ENCODE data around the gene CRK. TPM values are rescaled to one million over a fixed set of nuclear protein-coding genes. Genes with fewer than 3 reads are reported as not detected.
"Not testable (repeated sequence)": the region's sequence is repeated elsewhere in the genome, so short reads cannot be mapped to it uniquely, and the experiment has no call there.

The CRK gene
- total RNA-seq, 2 donors from 2014 or later, result 48.3 to 76.0 TPM

GRCh38 chr17:1420163-1420562 is 35.9 kb downstream of the CRK start:
- DNase-seq (ENCODE audit: low spot score) (no peak), ATAC-seq (ENCODE audit: insufficient number of reproducible peaks, low FRiP score, low read depth) (no peak)
- peaks cover 13 to 23% of the 10 kb centered on the region in 2 donors for H3K4me1 ChIP-seq (ENCODE audit: control insufficient read depth in 1 of 2, low read depth in 2 of 2)
- H3K9me3 ChIP-seq, result no peaks in the 10 kb centered on the region
- H3K4me3 ChIP-seq, result no peak overlapping the region
- no peak for TF ChIP-seq CTCF (IDR thresholded peaks at IDR 0.05)
- H3K36me3 ChIP-seq, result peaks cover 11% of the 10 kb centered on the region
- no peak overlapping the region for H3K27ac ChIP-seq
- no peaks in the 10 kb centered on the region for H3K27me3 ChIP-seq (replicated peaks; ENCODE audit: insufficient read depth)

DNA sequence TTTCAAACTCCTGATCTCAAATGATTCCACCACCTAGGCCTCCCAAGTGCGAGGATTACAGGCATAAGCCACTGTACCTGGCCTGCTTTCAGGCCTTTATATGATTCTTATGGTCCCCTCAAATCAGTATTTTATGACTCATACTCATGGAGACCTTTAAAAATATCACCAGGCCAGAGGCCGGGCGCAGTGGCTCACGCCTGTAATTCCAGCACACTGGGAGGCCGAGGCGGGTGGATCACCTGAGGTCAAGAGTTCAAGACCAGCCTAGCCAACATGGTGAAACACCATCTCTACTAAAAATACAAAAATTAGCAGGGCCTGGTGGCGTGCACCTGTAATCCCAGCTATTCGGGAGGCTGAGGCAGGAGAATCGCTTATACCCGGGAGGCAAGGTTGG is 37.6 kb downstream of the CRK start:
- ATAC-seq (ENCODE audit: insufficient number of reproducible peaks, low FRiP score, low read depth); H3K27ac ChIP-seq; H3K4me3 ChIP-seq; H3K27me3 ChIP-seq (replicated peaks; ENCODE audit: insufficient read depth); H3K9me3 ChIP-seq; DNase-seq (ENCODE audit: low spot score): not testable (repeated sequence)
- H3K4me1 ChIP-seq (ENCODE audit: control insufficient read depth in 1 of 2, low read depth in 2 of 2), result peaks cover 11 to 26% of the 10 kb centered on the region in 2 donors
- peaks cover 11% of the 10 kb centered on the region for H3K36me3 ChIP-seq

GRCh38 chr17:1416414-1416813 is 39.6 kb downstream of the CRK start:
- no peak overlapping the region for H3K27ac ChIP-seq
- no peaks in the 10 kb centered on the region for H3K27me3 ChIP-seq (replicated peaks; ENCODE audit: insufficient read depth)
- peaks cover 6% of the 10 kb centered on the region for H3K36me3 ChIP-seq
- TF ChIP-seq CTCF (IDR thresholded peaks at IDR 0.05), result no peak
- ATAC-seq (ENCODE audit: insufficient number of reproducible peaks, low FRiP score, low read depth) (no peak), DNase-seq (ENCODE audit: low spot score) (no peak)
- H3K4me1 ChIP-seq (ENCODE audit: control insufficient read depth in 1 of 2, low read depth in 2 of 2), result peaks cover 8 to 22% of the 10 kb centered on the region in 2 donors
- no peaks in the 10 kb centered on the region for H3K9me3 ChIP-seq
- no peak overlapping the region for H3K4me3 ChIP-seq

DNA sequence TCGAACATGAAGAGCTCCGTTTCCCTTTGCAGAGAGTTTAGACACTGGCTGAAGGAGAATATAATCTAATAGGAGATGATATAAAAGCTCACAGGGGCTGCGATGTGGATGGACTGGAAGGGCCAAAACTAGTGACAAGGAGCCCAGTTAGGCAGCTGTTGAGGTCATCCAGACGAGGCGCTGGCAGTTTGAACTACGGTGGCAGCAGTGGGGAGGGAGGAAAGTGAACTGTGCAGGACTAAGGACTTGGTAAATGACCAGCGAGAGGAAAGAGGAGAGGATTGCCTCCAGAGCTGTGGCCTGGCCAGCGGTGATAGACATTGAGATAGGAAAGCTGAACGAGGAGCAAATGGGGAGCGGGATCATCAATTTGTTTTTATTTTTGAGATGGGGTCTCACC is 41.4 kb downstream of the CRK start:
- TF ChIP-seq CTCF (IDR thresholded peaks at IDR 0.05), result no peak
- no peaks in the 10 kb centered on the region for H3K9me3 ChIP-seq
- peaks cover 8 to 22% of the 10 kb centered on the region in 2 donors for H3K4me1 ChIP-seq (ENCODE audit: control insufficient read depth in 1 of 2, low read depth in 2 of 2)
- H3K4me3 ChIP-seq, result no peak overlapping the region
- no peaks in the 10 kb centered on the region for H3K27me3 ChIP-seq (replicated peaks; ENCODE audit: insufficient read depth)
- peaks cover 6% of the 10 kb centered on the region for H3K36me3 ChIP-seq
- ATAC-seq (ENCODE audit: insufficient number of reproducible peaks, low FRiP score, low read depth) (no peak), DNase-seq (ENCODE audit: low spot score) (no peak)
- no peak overlapping the region for H3K27ac ChIP-seq

- no peak for TF ChIP-seq CTCF (IDR thresholded peaks at IDR 0.05)
- Histone ChIP-seq H3K4me1 (ENCODE audit: control insufficient read depth in 1 of 2, low read depth in 2 of 2) (peaks cover 8 to 22% of the 10 kb centered on the region in 2 donors), H3K9me3 (no peaks in the 10 kb centered on the region), H3K36me3 (peaks cover 6% of the 10 kb centered on the region), H3K27me3 (replicated peaks; ENCODE audit: insufficient read depth) (no peaks in the 10 kb centered on the region), H3K27ac (no peak overlapping the region), H3K4me3 (no peak overlapping the region)
- no peak for DNase-seq (ENCODE audit: low spot score)
- no peak for ATAC-seq (ENCODE audit: insufficient number of reproducible peaks, low FRiP score, low read depth)
Observed at GRCh38 chr17:1414001-1414574, 41.9 kb downstream of the CRK start.

- H3K27me3 ChIP-seq (replicated peaks; ENCODE audit: insufficient read depth), result no peaks in the 10 kb centered on the region
- DNase-seq (ENCODE audit: low spot score) (peak; percentile 64), ATAC-seq (ENCODE audit: insufficient number of reproducible peaks, low FRiP score, low read depth) (peak; percentile 70)
- peak overlapping the region in 1 of 2 donors; percentile 34 for H3K27ac ChIP-seq
- peaks cover 8 to 22% of the 10 kb centered on the region in 2 donors for H3K4me1 ChIP-seq (ENCODE audit: control insufficient read depth in 1 of 2, low read depth in 2 of 2)
- no peak for TF ChIP-seq CTCF (IDR thresholded peaks at IDR 0.05)
- peak overlapping the region; percentile 5 for H3K4me3 ChIP-seq
- H3K36me3 ChIP-seq, result peaks cover 6% of the 10 kb centered on the region
- no peaks in the 10 kb centered on the region for H3K9me3 ChIP-seq
Observed at GRCh38 chr17:1413281-1413791, 42.7 kb downstream of the CRK start.

All from thoracic aorta (tissue), 2 donors.